NCI-H460 (cell line): ENCODE data around the gene ZNF407. TPM values are rescaled to one million over a fixed set of nuclear protein-coding genes. Genes with fewer than 3 reads are reported as not detected.
A peak's percentile ranks its signal among the peaks of the same experiment; 100 is the strongest.
"Not testable (repeated sequence)": the region's sequence is repeated elsewhere in the genome, so short reads cannot be mapped to it uniquely, and the experiment has no call there.

Experiments
- DNase-seq: peaks from one replicate; pipeline ENCODE4 v3.0.0-alpha.2; 2016; ENCODE audit warnings: low read depth; ENCODE audit errors: extremely low read depth
- polyA plus RNA-seq: library from polyadenylated mRNA; depleted of rRNA; stranded (reverse); fragments of >200 nt; gene quantifications from 2 replicates; pipeline ENCODE4 v1.2.3, GENCODE V29; 2014; cell fraction: nucleus; rRNA removed
- total RNA-seq: library from RNA; depleted of rRNA; stranded (reverse); fragments of >200 nt; shearing (Covaris generic); gene quantifications from 2 replicates; pipeline ENCODE4 v1.2.3, GENCODE V29; 2014; rRNA removed

ZNF407 gene, protein sequence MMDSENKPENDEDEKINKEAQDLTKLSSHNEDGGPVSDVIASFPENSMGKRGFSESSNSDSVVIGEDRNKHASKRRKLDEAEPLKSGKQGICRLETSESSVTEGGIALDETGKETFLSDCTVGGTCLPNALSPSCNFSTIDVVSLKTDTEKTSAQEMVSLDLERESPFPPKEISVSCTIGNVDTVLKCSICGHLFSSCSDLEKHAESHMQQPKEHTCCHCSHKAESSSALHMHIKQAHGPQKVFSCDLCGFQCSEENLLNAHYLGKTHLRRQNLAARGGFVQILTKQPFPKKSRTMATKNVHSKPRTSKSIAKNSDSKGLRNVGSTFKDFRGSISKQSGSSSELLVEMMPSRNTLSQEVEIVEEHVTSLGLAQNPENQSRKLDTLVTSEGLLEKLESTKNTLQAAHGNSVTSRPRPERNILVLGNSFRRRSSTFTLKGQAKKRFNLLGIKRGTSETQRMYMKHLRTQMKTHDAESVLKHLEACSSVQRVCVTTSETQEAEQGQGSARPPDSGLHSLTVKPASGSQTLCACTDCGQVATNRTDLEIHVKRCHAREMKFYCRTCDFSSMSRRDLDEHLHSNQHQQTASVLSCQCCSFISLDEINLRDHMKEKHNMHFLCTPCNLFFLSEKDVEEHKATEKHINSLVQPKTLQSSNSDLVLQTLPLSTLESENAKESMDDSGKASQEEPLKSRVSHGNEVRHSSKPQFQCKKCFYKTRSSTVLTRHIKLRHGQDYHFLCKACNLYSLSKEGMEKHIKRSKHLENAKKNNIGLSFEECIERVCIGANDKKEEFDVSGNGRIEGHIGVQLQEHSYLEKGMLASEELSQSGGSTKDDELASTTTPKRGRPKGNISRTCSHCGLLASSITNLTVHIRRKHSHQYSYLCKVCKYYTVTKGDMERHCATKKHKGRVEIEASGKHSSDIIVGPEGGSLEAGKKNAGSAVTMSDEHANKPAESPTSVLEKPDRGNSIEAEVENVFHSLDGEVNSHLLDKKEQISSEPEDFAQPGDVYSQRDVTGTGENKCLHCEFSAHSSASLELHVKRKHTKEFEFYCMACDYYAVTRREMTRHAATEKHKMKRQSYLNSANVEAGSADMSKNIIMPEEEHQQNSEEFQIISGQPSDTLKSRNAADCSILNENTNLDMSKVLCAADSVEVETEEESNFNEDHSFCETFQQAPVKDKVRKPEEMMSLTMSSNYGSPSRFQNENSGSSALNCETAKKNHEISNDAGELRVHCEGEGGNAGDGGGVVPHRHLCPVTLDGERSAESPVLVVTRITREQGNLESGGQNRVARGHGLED (N-terminal part only)
- total RNA-seq = 4.2 and 5.7 TPM in 2 replicates
- polyA plus RNA-seq = 2.7 and 3.3 TPM in 2 replicates

- DNase-seq = peak; percentile 79
Measured at GRCh38 chr18:74597662-74598349, at the start of gene ZNF407. Gene ZNF407 (plus strand): TSS chr18:74597870. CDS start chr18:74631020, 33,150 bp downstream.

GRCh38 chr18:74549591-74550104, 48.0 kb upstream of the ZNF407 start:
- no peak for DNase-seq

DNA sequence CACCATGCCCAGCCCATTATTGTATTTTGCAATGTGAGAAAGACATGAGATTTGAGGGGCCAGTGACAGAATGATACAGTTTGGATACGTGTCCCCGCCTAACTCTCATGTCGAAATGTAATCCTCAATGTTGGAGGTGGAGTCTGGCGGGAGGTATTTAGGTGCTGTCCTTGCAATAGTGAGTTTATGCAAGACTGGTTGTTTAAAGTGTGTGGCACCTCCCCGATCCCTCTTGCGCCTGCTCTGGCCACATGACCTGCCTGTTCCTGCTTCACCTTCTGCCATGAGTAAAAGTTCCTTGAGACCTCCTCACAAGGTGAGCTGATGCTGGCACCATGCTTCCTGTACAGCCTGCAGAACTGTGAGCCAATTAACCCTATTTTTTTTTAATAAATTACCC, 46.8 kb upstream of the ZNF407 start:
- DNase-seq = no peak

GRCh38 chr18:74551452-74551851, 46.2 kb upstream of the ZNF407 start:
- DNase-seq = no peak

GRCh38 chr18:74551936-74552555, 45.6 kb upstream of the ZNF407 start:
- DNase-seq = peak; percentile 70

GRCh38 chr18:74556126-74556525, 41.5 kb upstream of the ZNF407 start:
- DNase-seq = no peak

- no peak for DNase-seq
Measured at GRCh38 chr18:74558096-74558495, 39.6 kb upstream of the ZNF407 start.

GRCh38 chr18:74562131-74562730, 35.4 kb upstream of the ZNF407 start:
- no peak for DNase-seq

DNA sequence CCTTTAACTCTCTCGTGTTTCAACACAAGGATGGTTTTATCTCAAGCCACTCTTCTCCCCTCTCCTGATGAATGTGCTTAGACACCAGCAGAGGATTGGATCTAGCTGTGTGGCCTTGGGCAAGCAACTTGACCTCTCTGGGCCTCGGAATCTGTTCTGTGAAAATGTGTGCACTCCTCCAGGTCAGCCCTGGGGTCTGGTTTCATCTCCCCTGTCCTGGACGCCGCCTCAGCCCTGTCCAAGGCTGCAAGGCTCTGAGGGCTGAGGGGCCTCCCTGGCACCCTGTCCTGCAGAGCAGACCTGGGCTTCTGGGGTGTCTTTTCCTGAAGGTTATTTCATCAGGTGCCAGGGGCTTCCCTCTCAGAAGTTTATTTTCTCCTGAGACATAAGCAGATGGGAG, 34.9 kb upstream of the ZNF407 start:
- no peak for DNase-seq

GRCh38 chr18:74563999-74564398, 33.7 kb upstream of the ZNF407 start:
- DNase-seq = no peak

DNA sequence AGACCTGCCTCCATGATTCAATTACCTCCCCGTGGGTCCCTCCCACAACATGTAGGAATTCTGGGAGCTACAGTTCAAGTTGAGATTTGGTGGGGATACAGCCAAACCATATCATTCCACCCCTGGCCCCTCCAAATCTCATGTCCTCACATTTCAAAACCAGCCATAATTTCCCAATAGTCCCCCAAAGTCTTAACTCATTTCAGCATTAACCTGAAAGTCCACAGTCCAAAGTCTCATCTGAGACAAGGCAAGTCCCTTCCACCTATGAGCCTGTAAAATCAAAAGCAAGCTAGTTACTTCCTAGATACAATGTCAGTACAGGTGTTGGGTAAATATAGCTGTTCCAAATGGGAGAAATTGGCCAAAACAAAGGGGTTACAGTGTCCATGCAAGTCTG, 32.5 kb upstream of the ZNF407 start:
- not testable (repeated sequence) for DNase-seq

- not testable (repeated sequence) for DNase-seq
Measured at GRCh38 chr18:74565993-74566392, 31.7 kb upstream of the ZNF407 start.

GRCh38 chr18:74567822-74568221, 29.8 kb upstream of the ZNF407 start:
- DNase-seq = no peak

GRCh38 chr18:74569401-74569800, 28.3 kb upstream of the ZNF407 start:
- DNase-seq = no peak

- DNase-seq = no peak
Measured at GRCh38 chr18:74570266-74570665, 27.4 kb upstream of the ZNF407 start.

DNA sequence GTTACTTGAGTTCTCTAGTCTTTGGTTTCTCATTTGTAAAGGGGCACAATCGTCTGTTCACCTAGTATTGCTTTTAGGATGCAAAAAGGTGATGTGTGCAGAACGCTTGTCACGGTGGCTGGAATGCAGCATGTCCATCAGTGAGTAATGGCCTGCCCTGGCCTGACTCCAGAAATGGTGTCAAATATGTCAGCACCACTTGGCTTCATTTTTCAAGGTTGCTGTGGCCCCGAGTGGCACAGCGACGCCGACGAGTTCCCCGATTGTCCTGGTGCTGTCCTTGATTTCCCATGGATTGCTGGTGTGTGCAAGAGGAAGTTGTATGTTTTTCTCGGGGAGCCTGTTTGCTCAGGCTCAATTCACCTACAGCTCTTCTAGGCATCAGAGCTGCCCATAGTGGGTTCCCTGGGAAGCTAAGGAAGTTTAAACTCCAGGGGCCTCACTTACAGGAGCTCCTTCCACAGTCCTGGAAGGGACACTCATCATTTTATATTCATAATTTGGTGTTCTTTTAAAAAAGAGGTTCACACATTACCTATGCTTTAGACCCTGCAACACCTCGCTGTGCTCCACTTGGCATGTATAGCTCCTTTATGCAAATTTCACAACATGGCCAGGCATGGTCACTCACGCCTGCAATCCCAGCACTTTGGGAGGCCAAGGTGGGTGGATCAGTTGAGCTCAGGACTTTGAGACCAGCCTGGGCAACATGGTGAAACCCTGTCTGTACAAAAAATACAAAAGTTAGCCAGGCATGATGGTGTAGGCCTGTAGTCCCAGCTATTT, 25.6 kb upstream of the ZNF407 start:
- no peak for DNase-seq

- no peak for DNase-seq
Measured at GRCh38 chr18:74573053-74573452, 24.6 kb upstream of the ZNF407 start.

DNA sequence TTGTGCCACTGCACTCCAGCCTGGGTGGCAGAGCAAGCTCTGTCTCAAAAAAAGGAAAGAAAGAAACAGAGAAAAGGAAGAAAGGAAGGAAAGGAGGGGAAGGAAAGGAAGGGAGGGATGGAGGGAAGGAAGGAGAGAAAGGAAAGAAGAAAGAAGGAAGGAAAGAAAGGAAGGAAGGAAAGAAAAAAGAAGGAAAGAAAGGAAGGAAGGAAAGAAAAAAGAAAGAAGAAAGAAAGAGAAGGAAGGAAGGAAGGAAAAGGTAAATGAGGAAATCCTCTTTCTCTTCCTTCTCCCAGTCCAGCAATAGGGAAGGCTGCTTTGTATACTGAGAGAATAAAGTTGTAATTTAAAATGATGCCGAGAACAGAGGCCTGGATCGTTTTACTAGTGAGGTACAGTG, 22.8 kb upstream of the ZNF407 start:
- no peak for DNase-seq
